Mesothelial cell of epicardium (in vitro differentiated cells): ENCODE measurements around the gene ELL3. TPM values are rescaled to one million over a fixed set of nuclear protein-coding genes. Genes with fewer than 3 reads are reported as not detected.

ENCODE experiments used
- DNase-seq, 2 experiments: peaks; one replicate each; pipeline ENCODE4 v3.0.0; 2021; ENCODE audit warnings: low spot score in 2 of 2; ENCODE audit not compliant: unreplicated experiment in 2 of 2
- H3K27ac Mint-ChIP-seq: 2 replicates; pipeline ENCODE4 v1.8.0; 2021; ENCODE audit warnings: mixed read lengths
- H3K27me3 Mint-ChIP-seq: 2 replicates; pipeline ENCODE4 v1.8.0; 2021; ENCODE audit warnings: low read depth, mixed read lengths
- H3K36me3 Mint-ChIP-seq: 2 replicates; pipeline ENCODE4 v1.8.0; 2021; ENCODE audit warnings: mixed read lengths
- H3K4me1 Mint-ChIP-seq: 2 replicates; pipeline ENCODE4 v1.8.0; 2021; ENCODE audit warnings: mixed read lengths
- H3K4me3 Mint-ChIP-seq: 2 replicates; pipeline ENCODE4 v1.8.0; 2021; ENCODE audit warnings: mild to moderate bottlenecking, moderate library complexity, mixed read lengths
- H3K9me3 Mint-ChIP-seq: 2 replicates; pipeline ENCODE4 v1.8.0; 2021; ENCODE audit warnings: mixed read lengths
- total RNA-seq: library from RNA; stranded (reverse); gene quantifications from 3 replicates; pipeline ENCODE4 v1.2.1, GENCODE V29; 2021
- TF ChIP-seq, protein P1 (sequence below): fragments of 200-600 bp; sonication (generic); IDR thresholded peaks from one replicate; pipeline ENCODE4 v1.5.0; 2021; ENCODE audit warnings: antibody characterized with exemption; ENCODE audit not compliant: unreplicated experiment

Gene ELL3
- total RNA-seq, 1 donor from 2014 or later: 0.69 TPM

DNA sequence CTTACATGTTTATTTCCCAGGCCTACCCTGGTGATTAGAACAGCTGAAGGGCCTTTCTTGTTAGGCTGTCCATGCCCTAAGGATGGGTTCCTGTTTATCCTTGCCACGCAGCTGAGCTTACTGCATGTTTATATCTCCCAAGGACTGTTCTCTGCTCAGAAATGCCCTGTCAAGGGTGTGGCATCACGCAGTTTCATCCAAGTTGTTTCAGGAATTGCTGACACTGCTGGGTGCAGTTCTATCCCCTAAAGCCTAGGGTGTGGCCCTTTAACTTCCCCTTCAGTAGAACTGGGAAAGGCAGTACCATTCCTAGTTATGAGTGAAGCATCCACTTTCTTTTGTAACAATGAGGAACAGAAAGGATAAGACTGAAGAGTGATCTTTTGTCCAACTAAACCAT lies 5.0 kb downstream of the ELL3 start:
- TF ChIP-seq, protein P1, sequence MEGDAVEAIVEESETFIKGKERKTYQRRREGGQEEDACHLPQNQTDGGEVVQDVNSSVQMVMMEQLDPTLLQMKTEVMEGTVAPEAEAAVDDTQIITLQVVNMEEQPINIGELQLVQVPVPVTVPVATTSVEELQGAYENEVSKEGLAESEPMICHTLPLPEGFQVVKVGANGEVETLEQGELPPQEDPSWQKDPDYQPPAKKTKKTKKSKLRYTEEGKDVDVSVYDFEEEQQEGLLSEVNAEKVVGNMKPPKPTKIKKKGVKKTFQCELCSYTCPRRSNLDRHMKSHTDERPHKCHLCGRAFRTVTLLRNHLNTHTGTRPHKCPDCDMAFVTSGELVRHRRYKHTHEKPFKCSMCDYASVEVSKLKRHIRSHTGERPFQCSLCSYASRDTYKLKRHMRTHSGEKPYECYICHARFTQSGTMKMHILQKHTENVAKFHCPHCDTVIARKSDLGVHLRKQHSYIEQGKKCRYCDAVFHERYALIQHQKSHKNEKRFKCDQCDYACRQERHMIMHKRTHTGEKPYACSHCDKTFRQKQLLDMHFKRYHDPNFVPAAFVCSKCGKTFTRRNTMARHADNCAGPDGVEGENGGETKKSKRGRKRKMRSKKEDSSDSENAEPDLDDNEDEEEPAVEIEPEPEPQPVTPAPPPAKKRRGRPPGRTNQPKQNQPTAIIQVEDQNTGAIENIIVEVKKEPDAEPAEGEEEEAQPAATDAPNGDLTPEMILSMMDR: no peak
- H3K9me3 Mint-ChIP-seq: no peaks in the 10 kb centered on the region
- H3K27ac Mint-ChIP-seq: no peak overlapping the region
- H3K27me3 Mint-ChIP-seq: no peaks in the 10 kb centered on the region
- H3K4me1 Mint-ChIP-seq: peaks cover 3% of the 10 kb centered on the region
- H3K36me3 Mint-ChIP-seq: peaks cover 37% of the 10 kb centered on the region
- no peak for DNase-seq
- H3K4me3 Mint-ChIP-seq: no peak overlapping the region

DNA sequence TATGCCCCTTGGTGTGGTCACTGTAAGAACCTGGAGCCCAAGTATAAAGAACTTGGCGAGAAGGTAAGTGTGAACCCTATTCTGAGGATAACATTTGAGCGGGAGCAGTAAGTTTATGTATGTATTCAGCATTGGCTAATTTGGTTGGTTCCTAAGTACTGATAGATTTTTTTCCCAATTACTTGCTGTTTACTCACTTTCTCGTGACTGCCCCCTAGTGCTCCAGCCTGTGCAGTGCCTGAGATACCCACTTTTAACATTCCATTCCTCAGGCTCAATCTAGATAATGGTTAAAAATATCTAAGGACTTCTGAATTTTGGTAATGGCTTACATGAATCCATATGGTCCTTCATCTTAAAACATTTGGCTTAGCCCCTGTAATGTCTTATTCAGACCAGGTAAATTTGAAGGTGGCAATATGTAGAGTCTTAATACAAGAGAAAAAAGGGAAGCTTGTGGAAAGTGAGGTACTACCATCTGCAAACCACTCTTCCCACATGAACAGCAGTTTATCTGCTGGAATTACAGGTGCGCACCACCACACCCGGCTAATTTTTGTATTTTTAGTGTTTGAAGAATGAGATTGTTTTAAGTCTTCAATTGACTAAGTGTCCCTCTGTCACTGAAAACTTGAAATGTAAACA lies 7.1 kb downstream of the ELL3 start:
- peak; percentile 30 to 59 for DNase-seq
- TF ChIP-seq, protein P1: peak; percentile 78
- peaks cover 49% of the 10 kb centered on the region for H3K36me3 Mint-ChIP-seq

DNA sequence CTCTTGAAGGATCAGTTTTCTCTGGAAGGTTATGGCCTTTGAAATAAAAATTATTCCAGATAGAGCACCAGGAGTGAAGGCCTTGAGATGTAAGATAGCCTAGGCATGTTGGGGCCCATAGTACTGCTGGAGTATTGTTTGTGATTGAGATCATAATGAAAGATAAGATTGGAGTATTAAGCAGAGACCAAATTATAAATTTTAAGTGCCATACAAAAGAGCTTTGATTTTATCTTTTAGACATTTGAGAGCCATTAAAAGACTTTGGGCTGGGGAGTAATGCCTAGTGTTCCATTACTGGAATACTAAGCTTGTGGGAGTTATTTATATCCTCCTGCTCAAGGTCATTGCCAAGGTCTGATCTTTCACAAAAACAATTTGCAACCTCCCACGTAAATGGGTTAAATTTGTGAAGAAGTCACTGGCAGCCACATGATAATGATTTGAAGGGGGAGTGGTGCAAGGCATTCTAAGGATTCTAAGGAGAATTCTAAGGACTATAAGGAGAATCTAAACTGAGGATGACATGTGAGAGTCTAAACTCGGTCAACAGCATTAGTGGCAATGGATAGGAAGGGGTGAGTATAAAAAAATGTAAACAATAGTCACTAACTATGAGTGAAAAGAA lies 12.8 kb downstream of the ELL3 start:
- Mint-ChIP-seq H3K9me3 (no peaks in the 10 kb centered on the region), H3K36me3 (peaks cover 55% of the 10 kb centered on the region), H3K4me1 (no peaks in the 10 kb centered on the region), H3K4me3 (no peak overlapping the region), H3K27ac (no peak overlapping the region), H3K27me3 (no peaks in the 10 kb centered on the region)
- TF ChIP-seq, protein P1: no peak
- no peak for DNase-seq

More for the DNA sequence above, 7.1 kb downstream of the ELL3 start:
- no peaks in the 10 kb centered on the region for H3K9me3 Mint-ChIP-seq
- H3K4me3 Mint-ChIP-seq: no peak overlapping the region
- no peaks in the 10 kb centered on the region for H3K27me3 Mint-ChIP-seq
- no peak overlapping the region for H3K27ac Mint-ChIP-seq
- H3K4me1 Mint-ChIP-seq: no peaks in the 10 kb centered on the region

DNA sequence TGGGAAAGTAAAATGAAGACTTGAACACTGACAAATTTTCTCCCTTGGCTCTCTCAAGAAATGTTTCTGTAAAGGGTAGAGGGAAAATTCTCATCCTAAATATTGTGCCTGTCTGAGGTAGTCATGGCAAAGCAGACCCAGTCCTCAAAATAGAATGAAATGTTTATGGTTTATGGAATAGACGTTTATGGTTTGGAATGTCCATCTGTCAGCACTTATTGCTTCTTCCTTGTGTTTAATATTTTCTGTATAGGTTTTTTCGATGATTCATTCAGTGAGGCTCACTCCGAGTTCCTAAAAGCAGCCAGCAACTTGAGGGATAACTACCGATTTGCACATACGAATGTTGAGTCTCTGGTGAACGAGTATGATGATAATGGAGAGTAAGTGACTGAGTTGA lies 13.9 kb downstream of the ELL3 start:
- Mint-ChIP-seq H3K4me3 (no peak overlapping the region), H3K4me1 (no peaks in the 10 kb centered on the region), H3K9me3 (no peaks in the 10 kb centered on the region), H3K27ac (no peak overlapping the region), H3K27me3 (no peaks in the 10 kb centered on the region), H3K36me3 (peaks cover 46% of the 10 kb centered on the region)
- no peak for DNase-seq
- TF ChIP-seq, protein P1: no peak

DNA sequence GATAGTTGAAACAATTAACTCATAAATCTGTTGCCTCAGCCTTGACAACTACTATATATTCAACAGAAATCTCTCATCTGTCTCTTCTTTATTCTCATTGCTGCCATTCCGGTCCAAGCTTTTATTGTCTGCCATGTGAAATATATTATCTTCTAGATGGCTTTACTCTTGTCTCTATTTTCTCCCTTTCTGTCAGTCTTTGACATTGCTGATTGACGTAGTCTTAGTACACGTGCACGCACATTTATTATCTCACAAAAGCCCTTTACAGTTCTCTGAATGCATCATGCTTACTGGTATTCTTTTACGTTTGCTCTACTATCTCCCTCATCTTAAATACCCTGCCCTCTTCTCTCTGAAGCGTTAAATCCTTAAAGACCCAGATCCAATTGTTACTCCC lies 24.9 kb downstream of the ELL3 start:
- Mint-ChIP-seq H3K4me3 (no peak overlapping the region), H3K27me3 (no peaks in the 10 kb centered on the region), H3K27ac (peak overlapping the region; percentile 2), H3K36me3 (peaks cover 13% of the 10 kb centered on the region), H3K9me3 (no peaks in the 10 kb centered on the region), H3K4me1 (peaks cover 24% of the 10 kb centered on the region)
- no peak for DNase-seq
- TF ChIP-seq, protein P1: no peak
